ENCODE data around the gene GSTT4.
"Not testable (repeated sequence)": the region's sequence is repeated elsewhere in the genome, so short reads cannot be mapped to it uniquely, and the experiment has no call there.

The GSTT4 gene

GRCh38 chr22:24005201-24005600, at the start of gene GSTT4:
Gene GSTT4, minus strand, starts transcription at chr22:24005453. Its CDS starts 97 bp downstream, at chr22:24005356.
- no peak for DNase-seq (ENCODE audit: low spot score)

DNA sequence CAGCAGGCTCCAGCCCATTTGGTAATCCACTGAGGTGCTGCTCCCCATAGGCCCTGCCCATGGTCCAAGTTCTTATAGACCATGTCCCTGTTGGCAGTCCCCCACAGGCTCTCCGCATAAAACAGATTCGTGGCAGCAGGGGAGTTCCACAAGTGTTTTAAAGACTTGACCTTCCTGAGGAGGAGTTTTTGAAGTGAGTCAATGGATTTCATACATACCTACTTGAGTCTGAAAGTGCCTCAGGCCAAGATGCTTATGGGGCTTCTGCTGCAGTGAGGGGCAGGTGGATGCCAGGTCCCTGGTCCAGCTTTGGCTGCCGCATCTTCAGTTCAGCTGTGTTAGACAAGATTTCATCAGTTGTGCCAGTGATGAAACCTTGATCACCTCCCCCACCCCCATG, 49.1 kb upstream of the GSTT4 start:
- DNase-seq (ENCODE audit: low spot score) = no peak

- no peak for DNase-seq (ENCODE audit: low spot score)
Measured at GRCh38 chr22:24053481-24054226, 48.4 kb upstream of the GSTT4 start.

DNA sequence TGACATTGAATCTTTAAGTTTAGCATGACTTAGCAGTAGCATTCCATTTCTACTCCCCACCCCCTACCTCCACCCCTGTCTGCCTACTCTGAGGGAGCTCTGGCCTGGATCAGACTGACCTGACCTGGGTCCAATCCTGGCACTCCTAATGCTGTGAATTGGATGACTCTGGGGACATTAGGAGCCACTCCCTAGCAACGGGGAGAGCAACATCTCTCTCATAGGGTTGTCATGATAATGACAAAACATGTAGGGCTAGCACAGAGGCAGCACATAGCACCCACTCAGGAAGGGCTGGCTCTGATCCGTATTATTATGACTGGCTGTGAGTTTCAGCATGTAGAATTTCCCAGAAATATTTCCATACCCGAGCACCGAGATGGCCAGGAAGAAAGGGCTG, 46.3 kb upstream of the GSTT4 start:
- DNase-seq (ENCODE audit: low spot score) = no peak

GRCh38 chr22:24051028-24051427, 45.8 kb upstream of the GSTT4 start:
- DNase-seq (ENCODE audit: low spot score) = no peak

DNA sequence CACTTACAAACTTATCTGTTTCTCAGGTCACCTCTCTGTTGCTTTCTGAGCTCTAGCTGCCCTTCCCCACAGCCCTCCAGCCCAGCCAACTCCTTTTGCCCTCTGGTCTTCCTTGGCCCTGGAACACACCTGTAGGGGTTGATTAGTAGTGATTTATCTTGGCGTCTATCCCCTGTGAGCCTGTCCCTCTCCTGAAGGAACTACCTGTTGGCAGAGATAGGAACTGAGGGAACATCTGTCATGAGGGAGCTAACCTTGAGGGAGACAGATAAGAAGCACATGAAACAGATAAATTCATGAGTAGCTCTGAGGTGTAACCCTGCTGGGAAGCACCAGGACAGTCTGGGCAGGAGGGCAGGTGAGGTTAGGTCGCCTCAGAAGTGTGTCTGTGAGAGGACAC, 44.7 kb upstream of the GSTT4 start:
- no peak for DNase-seq (ENCODE audit: low spot score)

DNA sequence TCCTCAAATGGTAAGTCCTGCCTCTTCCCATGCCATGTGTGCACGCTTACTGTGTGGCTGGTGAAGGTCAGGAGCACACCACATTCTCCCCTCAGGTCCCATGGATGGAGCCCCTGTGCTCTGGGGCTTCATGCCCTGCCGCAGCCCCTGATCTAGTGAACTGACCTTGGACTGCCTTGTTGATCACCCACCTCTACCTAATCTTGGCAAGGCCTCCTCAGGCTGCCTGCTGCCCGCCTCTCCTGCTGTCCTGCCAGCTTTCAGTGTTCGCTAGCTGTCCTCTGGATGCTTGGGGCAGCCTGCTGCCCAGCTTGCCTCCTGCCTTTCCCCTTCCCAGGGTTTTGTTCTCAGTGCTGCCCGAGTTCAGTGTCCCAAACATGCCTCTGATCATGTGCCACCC, 44.0 kb upstream of the GSTT4 start:
- DNase-seq (ENCODE audit: low spot score) = no peak

GRCh38 chr22:24046024-24046423, 40.8 kb upstream of the GSTT4 start:
- DNase-seq (ENCODE audit: low spot score) = no peak

- DNase-seq (ENCODE audit: low spot score) = no peak
Measured at GRCh38 chr22:24043958-24044357, 38.7 kb upstream of the GSTT4 start.

DNA sequence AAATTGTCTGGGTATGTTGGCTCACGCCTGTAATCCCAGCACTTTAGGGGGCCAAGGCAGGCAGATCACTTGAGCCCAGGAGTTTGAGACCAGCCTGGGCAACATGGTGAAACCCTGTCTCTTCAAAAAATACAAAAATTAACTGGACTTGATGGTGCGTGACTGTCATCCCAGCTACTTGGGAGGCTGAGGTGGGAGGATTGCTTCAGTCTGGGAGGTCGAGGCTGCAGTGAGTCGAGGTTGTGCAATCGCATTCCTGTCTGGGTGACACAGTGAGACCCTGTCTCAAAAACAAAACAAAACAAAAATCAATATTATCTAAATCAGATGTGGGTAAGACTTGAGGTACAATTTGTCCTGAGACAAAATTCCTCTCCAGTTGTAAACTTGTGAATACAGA, 38.2 kb upstream of the GSTT4 start:
- DNase-seq (ENCODE audit: low spot score) = not testable (repeated sequence)

DNA sequence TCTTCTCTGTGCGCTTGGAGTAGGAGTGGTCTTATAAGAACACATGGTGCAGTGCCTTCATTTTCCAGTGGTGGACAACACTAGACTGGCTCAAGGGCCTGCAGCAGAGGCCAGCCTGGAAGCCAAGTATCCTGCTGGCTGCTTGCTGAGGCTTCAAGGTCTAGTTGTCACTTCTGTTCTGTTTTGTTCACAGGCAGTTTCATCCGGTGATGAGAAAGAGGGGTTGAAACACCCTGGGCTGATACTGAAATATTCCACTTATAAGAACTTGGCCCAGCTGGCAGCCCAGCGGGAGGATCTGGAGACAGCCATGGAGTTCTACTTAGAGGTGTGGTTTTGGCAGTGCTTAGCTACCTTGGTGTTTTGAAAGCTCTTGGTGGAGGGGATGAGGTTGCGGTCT, 35.7 kb upstream of the GSTT4 start:
- DNase-seq (ENCODE audit: low spot score) = no peak

DNA sequence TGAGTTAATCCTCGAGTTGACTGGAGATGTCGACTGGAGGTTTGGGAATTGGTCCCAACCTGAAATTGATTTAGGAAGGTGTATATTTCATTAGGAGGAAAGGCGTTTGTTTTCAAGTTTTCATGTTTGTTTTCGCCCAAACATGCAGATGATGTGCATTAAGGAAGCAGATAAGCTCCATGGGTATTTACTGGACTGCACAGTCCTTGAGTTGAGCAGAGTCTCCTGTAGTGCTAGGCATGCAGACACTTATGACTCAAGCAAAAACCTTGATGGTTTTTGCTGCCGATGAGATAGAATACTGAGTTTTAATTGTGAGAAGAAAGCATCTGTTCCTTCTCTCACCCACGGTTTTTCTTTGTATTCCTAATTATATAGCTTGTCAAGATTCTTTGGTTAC, 33.8 kb upstream of the GSTT4 start:
- no peak for DNase-seq (ENCODE audit: low spot score)

DNA sequence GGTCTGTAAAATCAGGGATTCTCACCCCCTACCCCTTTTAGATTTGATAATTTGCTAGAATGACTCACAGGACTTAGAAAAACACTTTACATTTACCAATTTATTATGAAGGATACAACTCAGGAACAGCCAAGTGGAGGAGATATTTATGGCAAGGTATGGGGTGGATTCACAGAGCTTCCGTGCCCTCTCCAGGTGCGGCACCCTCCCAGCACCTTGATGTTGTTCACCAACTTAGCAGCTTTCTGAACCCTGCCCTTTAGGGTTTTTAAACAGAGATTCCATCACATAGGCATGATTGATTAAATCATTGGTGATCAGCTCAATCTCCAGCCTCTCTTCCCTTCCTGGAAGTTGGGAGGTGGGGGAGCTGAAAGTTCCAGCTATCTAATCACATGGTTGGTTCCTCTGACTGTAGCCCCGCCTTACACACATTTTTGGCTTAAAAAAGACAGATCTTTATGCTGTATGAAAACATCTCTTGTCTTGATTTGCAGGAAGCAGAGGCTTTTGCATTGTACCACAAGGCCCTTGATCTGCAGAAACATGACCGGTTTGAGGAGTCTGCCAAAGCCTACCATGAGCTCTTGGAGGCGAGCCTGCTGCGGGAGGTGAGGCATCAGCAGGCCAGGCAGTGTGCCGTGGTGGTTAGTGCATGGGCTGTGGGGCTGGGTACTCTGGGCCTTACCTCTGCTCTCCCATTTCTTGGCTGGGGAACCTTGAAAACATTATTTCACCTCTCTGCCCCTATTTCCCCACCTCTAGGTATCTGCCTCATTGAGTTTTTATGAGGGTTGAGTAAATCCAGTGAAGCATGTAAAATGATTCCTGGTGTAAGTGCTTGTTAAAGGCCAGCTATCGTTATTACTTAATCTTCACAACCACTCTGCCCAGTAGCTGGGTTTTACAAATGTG, 32.9 kb upstream of the GSTT4 start:
- no peak for DNase-seq (ENCODE audit: low spot score)

DNA sequence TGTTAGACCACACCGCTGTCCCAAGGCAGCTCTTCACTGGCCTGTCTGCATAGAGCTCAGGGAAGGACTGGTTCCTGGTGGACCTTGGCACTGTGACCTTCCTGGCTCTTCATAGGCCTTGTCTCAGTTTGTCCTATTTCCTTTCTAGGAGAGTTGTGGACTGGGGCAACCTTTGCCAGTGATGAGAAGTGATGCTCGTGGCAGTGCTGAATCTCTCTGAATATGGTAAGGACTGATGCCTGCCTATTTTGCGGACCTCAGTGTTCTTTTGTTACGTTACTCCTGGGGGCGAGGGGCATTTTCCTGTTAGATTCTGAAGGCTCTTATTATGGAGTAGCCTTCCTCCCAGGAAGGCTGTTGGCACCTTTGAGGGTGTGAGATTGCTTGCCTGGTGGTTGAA, 30.0 kb upstream of the GSTT4 start:
- DNase-seq (ENCODE audit: low spot score) = no peak

GRCh38 chr22:24033731-24034130, 28.5 kb upstream of the GSTT4 start:
- no peak for DNase-seq (ENCODE audit: low spot score)

- no peak for DNase-seq (ENCODE audit: low spot score)
Measured at GRCh38 chr22:24030186-24030702, 25.0 kb upstream of the GSTT4 start.

- no peak for DNase-seq (ENCODE audit: low spot score)
Measured at GRCh38 chr22:24029304-24029703, 24.1 kb upstream of the GSTT4 start.

DNA sequence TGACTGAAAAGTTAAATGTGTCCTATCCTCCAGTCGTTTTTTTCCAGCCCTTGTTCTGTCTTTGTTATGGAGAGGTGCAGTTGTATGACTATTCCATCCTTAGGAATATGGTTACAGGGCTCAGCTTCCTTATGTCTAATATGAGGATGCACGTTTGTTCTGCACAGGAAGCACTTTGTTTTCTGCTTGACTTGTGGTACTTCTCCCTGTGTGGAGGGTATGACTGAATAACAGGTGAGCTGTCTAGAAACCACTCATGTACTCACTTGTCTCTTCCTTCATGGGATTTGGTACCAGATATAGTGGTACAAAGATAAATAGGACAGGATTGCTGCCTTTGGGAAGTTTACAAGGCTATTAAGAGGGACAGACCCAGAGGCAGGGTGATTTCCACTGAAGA, 23.3 kb upstream of the GSTT4 start:
- no peak for DNase-seq (ENCODE audit: low spot score)

DNA sequence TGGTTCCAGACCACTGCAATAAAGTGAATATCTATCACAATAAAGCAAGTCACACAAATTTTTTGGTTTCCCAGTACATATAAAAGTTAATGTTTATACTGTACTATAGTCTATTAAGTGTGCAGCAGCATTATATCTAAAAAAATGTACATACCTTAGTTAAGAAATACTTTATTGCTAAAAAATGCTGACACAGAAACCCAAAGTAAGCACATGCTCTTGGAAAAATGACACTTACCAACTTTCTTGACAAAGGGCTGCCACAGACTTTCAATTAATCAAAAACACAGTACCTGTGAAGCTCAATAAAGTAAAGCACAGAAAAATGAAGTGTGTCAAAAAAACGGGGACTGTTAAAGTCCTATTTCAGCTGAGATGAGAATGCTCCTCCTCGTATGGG, 22.7 kb upstream of the GSTT4 start:
- DNase-seq (ENCODE audit: low spot score) = no peak

- DNase-seq (ENCODE audit: low spot score) = no peak
Measured at GRCh38 chr22:24027389-24027975, 22.2 kb upstream of the GSTT4 start.

DNA sequence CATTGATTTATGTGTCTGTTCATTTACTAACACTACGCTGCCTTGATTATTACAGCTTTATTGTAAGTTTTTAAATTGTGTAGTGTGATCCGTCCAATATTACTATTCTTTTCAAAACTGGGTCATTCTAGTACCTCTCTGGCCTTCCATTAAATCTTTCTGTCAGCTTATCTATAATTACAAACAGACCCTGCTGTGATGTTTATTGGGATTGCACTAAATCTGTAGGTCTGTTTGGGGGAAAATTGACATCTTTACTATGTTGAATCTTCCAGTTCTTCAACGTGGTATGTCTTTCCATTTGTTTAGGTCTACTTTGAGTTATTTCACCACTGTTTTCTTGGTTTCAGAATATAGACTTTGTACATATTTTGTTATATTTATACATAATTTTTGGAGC, 21.5 kb upstream of the GSTT4 start:
- no peak for DNase-seq (ENCODE audit: low spot score)

GRCh38 chr22:24026056-24026455, 20.8 kb upstream of the GSTT4 start:
- no peak for DNase-seq (ENCODE audit: low spot score)

GRCh38 chr22:24025475-24025874, 20.2 kb upstream of the GSTT4 start:
- no peak for DNase-seq (ENCODE audit: low spot score)

Data from kidney capillary endothelial cell (primary cell).